ENCODE data around the gene NSMCE4A.

GRCh38 chr10:121919666-121920065 lies 55.4 kb downstream of the NSMCE4A start:
- TF ChIP-seq POLR2AphosphoS5 (IDR thresholded peaks at IDR 0.05; ENCODE audit: low read depth, low read length), result no peak
- TF ChIP-seq POLR2A (IDR thresholded peaks at IDR 0.05; ENCODE audit: low read depth, low read length), result no peak
- no peak for TF ChIP-seq TAF1 (IDR thresholded peaks at IDR 0.05; ENCODE audit: low read depth, low read length)
- no peak for TF ChIP-seq PAX5 (IDR thresholded peaks at IDR 0.05; ENCODE audit: insufficient read depth, low read length, severe bottlenecking)

Data from GM12891 (cell line).